GM21723 (cell line): ENCODE results near the gene GRAMD4.

Source experiments
- ATAC-seq: cut with Tn5 transposase; IDR thresholded peaks from one replicate; pipeline ENCODE4 v1.9.1; 2021; ENCODE audit warnings: mild to moderate bottlenecking, moderate library complexity; ENCODE audit not compliant: unreplicated experiment

The GRAMD4 gene

DNA sequence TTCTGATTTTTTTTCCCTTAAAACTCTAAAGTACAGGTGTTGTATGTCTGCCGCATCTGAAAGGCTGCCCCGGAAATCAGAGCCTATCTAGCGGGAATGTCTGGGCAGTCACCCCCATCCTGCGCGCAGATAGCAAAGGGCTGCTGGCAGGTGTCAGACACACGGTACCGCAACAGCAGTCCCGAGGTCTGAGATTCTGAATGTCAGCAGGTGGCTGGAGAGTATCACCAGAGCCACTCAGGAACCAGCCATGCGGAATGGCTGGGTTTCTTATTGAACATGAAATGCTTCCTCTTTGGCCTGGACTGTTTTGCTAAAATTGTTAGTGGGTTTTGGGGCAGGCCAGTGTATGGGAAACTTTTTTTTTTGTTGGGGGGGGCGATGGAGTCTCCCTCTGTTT lies 64.5 kb downstream of the GRAMD4 start:
- ATAC-seq: no peak

DNA sequence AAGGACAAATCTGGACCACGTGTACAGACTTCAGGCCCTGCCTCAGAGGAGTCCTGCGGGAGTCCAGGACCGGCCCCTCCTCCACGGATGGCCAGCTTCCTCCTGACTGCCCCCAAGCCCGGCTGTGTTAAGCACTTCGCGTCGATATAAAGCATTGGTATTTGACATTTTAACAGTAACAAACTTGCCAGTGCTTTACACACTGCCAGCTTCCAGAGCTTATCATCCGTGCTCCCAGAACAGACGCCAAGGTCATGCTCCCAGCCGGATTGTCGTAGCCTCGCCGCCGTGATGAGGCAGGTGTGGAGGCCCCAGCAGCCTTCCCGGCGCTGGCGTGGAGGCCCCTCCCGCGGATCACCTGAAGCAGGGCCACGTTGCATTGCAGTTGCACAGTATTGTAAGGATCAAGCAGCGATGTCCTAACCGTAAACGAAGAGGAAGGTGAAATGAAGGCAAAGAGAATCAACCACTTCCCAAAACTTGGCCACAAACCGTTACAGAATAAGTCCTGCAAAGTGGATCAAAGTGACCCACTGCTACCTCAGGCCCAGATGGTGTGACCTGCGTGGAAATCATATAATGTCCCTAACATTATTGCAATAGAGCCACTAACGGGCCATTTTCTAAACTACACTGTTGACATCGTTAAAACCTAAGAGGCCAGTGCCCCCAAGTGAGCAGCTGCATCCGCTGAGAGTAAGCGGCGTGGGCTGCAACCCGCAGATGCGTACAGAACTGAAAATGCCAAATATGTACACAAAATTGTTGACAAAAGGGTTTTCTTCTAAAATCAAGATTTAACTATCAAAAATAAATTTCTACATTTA lies 66.2 kb downstream of the GRAMD4 start:
- ATAC-seq: no peak

DNA sequence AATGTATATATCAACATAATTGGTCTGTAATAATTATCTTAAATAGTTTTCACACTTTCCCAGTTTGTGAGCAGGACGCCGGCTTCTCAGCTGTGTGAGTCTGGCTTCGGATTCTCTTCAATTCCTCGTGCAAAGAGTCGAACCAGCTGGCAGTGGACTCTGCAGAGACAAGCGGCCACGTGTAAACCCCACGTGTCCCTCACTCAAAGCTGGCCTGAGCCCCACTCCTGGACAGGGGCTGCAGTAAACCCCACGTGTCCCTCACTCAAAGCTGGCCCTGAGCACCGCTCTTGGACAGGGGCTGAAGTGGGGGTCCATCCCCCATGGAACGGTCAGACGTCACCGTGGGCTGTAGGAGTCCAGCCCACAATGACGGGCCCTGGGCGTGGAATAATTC lies 66.9 kb downstream of the GRAMD4 start:
- ATAC-seq: no peak

DNA sequence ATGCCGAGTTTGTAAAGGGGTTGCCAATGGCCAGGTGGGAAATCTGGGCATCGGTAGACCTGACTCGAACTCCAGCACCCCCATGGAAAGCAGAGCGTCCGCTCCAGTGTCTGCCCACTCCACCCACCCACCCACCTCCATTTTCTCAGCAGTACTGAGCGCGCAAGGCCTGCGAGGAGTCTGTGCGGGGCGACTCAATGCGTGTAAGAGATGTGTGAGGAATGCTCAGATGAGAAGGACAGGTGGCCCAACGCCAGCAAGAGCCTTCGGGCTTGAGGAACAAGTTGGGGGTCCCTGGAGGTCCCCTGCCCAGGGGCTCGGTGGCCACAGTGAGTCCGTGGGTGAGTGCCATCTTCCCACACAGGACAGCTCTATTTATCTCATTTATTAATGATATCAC lies 67.3 kb downstream of the GRAMD4 start:
- ATAC-seq: no peak

DNA sequence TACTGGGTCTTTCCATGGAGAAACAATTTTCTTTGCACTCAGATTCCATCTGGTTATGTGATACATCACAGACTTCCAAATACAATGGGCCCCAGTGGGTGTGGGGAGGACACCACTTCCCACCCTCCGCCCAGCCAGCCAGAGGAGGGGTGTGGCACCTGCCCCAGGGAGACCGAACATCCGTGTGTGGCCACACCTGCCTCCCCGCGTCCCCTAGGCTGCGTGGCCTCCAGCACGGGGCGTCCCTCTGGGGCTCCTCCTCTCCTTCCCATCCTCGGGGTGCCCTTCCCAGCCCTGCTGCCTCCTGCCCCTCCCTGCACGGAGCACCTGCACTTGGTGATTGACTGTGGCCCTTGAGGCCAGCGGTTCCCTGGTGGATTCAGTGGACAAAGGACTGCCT lies 68.8 kb downstream of the GRAMD4 start:
- ATAC-seq: no peak

DNA sequence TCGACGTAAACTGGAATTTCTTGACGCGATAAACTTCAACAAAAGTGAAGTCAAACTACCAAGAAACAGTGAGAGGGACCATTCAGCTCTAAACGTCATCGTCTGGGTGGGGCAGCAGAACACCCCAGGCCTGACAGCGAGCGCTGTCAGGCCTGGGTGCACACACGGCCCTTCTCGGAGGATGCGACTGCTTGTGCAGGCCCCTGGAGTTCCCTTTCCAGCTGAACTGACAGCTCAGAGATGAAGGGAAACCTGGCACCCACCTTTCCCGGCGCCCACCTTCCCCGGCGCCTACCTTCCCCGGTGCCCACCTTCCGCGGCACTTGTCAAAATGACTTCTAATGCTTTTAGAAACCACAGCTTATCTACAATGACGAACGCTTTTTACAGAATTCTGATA lies 70.0 kb downstream of the GRAMD4 start:
- no peak for ATAC-seq

DNA sequence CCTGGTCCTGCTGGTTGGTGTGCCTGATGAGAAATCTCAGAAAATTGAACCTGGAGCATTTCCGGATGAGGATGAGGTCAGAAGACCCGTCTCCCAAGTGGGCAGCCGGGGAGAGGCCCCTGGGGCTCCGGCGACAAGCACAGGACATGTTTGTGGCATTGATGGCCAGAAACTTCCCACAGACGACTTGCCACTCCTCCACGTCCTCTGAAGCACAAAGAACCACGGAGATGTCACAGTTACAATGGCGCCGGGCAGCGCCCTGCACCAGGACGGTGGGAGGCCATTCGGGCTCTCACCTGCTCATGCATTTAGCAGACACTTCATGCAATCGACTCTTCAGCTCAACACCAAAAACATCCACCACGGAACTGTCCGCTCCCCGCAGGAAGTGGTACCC lies 71.4 kb downstream of the GRAMD4 start:
- no peak for ATAC-seq

DNA sequence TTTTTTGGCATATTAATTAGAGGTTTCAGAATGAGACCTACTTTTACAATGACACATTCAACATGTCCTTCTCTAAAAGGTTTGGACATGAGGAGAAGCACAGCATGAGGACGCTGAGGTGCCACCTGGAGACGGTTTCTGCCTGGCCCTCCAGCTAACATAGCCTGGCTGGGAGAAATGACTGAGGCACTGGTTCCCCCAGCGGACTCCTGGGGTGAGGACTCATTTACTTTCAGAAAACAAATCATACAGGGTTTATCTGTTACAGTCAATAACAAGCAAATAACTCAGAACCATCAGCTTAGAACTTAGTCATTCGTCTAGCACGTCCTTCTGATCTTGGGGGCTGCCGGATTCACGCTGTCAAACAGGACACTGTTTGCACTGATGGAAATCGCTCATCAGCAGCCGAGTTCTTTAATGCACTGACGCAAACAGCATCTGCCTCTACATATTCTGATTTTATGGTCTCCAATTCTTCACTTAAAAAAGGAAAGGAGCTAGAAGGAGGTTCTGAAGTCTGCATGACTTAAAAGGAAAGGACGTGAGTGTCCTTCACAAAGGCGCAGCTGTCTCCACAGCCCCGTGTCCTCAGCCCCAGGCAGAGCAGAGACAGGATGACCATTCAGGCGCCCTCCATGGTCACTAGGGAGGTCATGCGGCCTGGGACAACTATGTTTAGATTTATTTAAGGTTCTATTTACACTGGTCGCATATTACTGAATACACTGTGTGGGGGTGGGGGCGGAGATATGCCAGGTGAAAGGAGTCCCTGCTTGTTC lies 73.6 kb downstream of the GRAMD4 start:
- no peak for ATAC-seq

DNA sequence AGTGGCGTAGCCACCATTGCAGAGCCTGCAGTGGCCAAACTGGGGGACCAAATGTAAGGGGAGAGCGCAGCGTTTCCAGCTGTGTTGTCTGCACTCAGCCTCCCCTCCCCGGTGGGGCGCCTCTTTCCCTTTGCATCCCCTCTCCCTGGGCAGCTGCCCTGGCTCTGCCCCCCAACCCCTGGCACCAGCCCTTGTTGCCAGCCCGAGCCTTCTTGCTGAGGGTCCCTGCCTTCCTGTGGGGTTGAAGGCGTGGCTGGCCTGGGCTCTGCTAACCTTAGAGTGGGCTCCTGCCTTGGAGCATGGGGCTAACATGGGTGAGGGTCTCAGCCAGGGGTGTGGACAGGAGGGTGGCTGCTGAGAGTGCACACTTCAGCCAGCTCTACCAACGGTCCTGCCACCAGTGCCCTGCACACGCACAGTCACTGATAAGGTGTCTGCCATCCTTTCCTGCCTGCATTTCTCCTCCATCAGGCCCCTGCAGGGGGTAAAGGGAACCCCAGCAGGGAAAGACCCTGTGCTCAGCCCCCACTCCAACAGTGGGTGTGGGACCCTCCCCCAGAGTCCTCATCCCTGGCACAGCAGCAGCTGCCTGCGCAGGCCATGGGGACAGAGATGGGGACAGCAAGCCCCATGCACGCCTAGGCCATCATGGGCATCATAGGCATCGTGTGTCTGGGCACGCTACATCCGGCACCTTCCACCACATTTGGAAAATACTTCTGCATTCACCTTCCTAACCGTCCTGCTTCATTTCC lies 74.4 kb downstream of the GRAMD4 start:
- no peak for ATAC-seq

DNA sequence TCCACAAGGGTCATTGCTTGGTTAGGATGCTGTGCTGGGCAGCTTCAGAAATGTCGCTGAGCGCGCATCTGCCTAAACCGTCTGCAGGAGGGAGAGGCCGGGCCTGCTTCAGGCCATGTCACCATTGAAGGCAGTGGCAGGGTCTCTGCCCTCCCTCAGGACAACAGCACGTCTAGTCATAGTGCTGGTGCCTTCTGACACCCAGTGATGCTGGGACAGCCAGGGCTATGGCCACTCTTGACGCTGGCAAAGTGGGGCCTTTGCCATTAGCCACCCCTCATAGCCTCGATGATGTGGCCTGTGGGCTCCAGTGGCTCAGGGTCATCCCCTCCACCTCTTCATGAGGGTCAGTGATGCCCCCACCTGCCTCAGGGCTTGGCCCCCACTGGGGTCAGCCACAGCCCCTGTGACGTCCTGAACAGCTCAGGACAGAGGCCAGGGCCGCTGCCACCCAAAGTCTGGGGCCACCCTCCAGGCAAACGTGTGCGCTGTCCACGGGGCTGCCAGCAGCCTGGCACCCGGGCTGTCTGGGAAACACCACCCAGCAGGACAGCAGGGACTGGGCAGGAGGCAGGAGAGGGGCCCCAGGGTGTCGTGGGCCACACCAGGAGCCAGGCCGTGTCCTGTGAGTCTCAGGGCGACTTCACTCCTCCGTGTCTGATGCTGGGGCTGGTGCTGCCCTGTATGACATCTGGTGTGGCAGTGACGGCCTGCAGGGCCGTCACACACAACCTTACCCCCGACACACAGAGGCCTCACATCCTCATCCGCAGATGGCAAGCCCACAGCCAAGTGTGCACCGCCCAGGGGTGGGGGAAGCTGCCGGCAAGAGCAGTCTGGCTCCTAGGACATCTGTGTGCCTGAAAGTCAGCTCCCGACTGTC lies 75.4 kb downstream of the GRAMD4 start:
- ATAC-seq: no peak

DNA sequence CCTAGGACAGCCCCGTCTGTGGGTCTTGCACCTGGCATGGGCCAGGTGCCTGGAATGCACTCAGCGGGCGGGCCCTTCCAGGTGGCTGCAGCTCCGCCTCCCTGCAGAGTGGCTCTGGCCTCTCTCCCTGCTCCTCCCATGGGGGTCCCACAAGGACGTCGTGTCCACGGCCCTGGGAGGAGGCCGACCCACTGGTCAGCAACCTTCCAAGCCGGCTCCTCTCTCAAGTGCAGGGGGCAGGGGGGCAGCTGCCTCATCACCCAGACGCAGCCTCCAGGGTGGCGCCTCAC lies 76.0 kb downstream of the GRAMD4 start:
- no peak for ATAC-seq

DNA sequence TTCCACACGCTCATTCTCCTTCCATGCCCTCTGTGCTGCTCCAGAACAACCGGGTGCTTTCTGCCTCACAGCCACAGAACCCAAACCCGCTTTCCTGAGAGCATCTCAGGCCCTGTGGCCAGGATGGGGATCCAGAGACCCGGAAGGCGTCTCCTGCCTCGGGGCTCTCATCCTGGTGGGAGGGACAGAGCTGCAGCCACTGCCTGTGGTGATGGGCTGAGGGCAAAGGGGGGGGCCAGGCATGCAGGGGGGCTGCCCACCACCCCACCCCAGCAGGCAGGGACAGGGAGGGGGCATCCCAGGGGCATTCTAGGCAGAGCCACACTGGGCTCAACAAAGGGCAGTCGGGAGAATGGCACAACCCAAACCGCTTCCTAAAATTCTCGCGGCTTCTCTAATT lies 76.4 kb downstream of the GRAMD4 start:
- no peak for ATAC-seq

DNA sequence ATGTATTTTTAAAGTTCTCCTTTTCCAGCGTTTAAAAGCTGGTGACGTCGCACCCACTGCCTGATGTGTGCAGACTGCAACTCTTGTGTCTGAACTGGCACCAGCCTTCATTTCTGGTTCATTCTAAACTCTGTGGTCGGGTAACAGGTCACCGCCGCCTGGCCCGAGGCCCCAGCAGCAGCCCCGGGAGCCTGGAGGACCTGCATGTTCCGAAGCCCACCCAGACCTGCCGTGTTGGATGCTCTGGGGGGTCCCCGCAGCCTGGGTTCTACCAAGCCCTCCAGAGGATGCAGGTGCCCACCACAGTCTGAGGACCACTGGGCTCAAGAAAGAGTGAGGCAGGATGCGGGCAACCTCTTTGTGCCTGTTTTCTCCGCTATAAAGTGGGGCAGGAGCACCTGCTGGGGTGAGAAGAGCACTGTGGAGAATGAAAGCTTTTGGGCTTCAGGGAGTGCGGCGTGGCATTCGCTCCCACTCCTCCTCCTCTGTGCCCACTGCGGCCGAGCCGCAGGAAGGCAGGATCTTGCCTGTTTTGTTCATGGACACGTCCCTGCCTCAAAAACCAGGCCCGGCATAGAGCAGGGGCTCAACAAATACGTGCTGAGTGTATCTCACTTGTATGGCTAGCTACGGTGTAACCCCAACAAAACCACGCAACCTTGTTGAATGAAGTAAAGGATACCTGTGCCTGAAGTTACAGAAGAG lies 77.8 kb downstream of the GRAMD4 start:
- ATAC-seq: no peak

DNA sequence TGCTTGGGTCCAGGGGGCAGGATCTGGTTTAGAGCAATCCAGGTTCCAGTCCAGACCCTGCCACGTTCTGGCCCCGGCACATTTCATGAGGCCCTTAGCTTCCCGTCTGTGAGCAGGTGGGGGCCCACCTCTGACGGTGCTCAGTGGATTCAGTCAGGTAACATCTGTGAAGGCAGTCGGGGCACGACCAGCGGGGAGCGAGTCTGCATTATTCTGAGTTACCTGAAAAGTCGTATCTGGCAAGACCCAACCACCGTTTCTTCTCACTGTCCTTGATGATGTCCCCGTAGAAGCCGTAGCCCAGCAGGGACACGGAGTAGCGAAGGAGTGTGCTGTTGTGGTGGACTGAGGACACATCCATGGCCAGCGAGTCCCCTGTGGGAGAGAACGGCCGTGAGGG lies 78.9 kb downstream of the GRAMD4 start:
- ATAC-seq: no peak

DNA sequence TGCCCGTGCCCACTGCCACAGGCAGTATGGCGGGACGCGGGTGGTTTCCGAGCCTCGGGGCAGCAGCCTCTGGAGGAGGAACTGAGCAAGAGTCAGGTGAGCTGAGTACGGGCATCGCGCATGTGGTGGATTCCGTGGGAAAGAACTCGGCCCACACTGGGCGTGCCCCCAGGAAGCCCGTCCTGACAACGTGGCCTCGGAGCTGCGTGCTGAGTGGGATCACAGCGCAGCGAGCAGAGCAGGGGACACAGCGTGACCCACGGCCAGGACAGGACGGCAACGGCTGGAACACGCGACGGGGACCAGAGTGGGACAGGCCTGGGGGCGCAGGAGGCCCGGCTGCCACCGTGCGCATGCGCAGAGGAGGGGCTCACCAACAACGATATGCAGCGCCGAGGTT lies 81.1 kb downstream of the GRAMD4 start:
- ATAC-seq: no peak

DNA sequence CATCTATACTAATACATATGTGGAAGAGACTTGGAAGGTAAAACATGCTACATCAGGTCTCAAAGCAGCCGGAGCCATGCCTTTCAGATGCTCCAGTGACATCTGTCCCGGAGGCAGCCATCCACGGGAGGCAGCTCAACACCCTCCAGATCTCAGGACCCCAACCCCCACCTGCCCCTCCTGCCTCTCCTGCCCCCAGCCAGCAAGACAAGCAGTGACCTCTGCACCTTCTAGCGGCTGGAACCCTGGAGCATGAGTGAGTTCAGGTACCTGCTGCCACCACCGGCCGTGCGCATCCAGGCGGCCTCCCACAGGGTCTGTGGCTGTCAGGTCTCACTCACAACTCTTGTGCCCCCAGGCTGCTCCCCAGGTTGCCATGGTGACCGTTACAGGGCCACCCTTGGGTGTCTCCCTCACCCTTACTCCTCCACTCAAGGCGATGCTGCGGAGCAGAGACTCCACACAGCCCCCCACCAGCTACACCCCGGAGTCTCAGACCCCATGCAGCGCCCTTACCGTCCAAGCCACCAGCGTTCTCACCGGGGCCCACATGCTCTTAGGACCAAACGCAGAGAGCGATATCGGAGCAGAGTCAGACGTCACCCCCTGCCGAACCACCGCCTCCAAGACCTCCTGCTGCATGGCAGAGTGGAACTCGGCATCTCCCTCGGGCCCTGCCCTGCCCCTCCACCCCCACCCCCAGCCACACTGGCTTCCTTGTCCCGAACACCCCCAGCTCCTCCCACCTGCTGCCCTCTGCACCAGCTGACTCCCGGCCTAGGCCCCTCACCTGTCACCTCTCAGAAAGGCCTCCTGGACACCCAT lies 83.2 kb downstream of the GRAMD4 start:
- ATAC-seq: no peak

DNA sequence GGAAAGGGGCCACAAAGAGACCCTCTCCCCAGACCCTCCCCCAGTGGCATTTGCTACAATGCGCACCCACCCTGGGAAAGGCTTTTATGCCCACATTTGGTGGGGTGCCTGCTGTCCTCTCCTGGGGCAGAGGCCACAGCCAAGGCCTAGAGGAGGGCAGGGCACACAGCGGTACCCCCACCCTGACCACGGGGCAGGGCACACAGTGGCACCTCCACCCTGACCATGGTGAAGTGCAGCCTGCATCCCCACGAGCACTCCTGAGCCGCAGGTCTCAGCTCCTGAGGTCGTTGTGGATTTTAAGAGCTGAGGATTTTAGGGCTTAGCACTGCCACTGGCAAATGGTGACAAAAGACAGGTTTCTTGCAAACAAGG lies 83.8 kb downstream of the GRAMD4 start:
- ATAC-seq: no peak

DNA sequence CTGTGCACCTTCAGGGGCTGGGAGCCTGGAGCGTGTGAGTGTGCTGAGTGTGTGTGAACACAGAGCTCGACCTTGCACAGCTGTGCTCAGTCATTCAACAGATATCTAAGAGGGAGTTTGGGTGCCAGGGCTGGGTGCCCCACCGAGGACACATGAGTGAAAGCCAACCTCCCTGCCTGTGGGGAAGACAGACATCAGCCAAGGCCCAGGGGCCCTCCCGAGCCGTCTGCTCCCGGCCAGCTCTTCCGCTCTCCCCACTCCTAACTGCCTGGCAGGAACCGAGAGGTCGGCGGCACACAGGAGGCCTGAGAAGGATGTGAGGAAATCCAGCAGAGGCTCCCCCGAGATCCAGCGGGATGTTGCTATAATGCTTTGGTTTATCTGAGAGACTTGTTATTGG lies 85.9 kb downstream of the GRAMD4 start:
- ATAC-seq: no peak

DNA sequence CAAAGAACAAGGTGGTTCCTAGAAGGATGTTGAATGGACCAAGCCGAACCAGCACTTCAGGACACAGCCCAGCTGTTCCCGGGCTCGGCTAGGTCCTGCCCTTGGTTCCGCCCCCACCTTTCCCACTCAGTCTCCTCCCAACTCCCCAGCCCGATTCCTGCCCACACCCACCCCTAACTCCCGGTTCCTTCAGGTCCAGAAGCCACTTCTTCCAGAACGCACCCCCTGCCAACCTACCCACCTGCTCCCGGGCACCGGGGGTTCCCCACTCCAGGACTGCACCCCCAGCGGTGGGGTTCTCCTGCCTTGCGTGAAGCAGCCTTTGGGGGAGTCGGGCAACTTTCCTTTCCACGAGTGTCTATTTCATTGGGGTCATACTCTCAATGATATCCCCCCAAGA lies 87.1 kb downstream of the GRAMD4 start:
- no peak for ATAC-seq
